Measurements from ENCODE around the gene CAMLG. TPM values are rescaled to one million over a fixed set of nuclear protein-coding genes. Genes with fewer than 3 reads are reported as not detected.

CAMLG gene
- total RNA-seq, 1 donor from 2014 or later = 40.3 TPM

GRCh38 chr5:134777366-134777765, 39.0 kb downstream of the CAMLG start:
- no peak for DNase-seq (ENCODE audit: low spot score)

- DNase-seq (ENCODE audit: low spot score) = no peak
These were observed 46.0 kb downstream of the CAMLG start for GRCh38 chr5:134784241-134784920.

DNA sequence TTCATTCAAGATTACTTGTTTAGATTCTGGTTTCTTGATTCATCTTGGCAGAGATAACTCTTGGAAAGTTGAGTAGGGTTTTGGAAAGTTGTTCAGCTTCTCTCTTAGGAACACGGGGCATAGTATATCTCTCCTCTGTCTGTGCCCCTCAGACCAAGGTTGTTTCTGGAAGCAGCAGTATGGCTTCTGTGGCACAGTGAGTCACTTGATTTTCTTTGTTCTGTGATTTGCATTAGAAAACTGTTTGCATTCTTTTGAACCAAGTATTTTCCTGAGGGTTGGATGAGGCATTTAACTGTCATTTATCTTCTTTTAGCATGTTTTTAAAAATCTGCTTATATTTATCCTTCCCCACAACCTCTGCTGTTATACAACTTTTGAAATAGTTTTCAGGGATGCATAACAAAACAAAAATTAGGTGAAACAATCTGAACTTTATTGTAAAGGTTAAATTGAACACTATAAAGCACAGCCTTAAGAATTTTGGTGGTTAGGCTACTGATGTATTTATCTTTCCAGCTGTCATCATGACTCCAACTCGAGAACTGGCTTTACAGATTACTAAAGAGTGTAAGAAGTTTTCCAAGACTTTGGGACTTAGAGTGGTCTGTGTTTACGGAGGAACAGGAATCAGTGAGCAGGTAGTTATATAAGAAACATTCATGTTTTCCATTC, 46.7 kb downstream of the CAMLG start:
- DNase-seq (ENCODE audit: low spot score) = no peak

GRCh38 chr5:134787692-134788091, 49.3 kb downstream of the CAMLG start:
- DNase-seq (ENCODE audit: low spot score) = no peak

GRCh38 chr5:134791580-134791979, 53.2 kb downstream of the CAMLG start:
- no peak for DNase-seq (ENCODE audit: low spot score)

- no peak for DNase-seq (ENCODE audit: low spot score)
These were observed 53.9 kb downstream of the CAMLG start for GRCh38 chr5:134792286-134792685.

GRCh38 chr5:134793111-134793510, 54.8 kb downstream of the CAMLG start:
- DNase-seq (ENCODE audit: low spot score) = no peak

- DNase-seq (ENCODE audit: low spot score) = no peak
These were observed 55.7 kb downstream of the CAMLG start for GRCh38 chr5:134794082-134794481.

DNA sequence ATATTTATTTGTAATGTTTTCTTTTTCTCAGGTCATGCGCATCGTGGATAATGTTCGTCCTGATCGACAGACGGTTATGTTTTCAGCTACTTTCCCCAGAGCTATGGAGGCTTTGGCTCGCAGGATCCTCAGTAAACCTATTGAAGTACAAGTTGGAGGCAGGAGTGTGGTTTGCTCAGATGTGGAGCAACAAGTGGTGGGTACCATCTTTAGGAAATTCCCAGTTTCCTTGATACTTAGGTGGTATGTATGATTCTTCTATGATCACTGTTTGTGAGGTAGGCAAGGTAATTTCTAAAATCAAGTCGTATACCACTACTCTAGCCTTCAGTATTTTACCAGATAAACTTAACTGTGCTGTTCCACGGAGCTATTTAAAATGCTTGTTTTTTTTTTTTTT, 56.5 kb downstream of the CAMLG start:
- DNase-seq (ENCODE audit: low spot score) = no peak

DNA sequence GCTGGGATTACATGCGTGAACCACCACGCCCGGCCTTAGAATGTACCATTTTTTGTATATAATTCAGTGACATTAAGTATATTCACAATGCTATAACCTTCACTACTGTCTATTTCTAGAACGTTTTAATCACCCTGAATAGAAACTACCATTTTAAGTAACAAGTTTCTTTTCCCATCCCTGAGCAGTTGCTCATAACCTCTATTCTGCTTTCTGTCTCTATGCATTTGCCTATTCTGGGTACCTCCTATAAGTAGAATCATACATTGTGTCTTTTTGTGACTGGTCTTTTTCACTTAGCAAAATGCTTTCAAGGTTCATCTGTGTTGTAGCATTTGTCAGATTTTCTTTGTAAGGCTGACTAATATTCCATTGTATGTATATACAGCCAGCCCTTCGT, 60.1 kb downstream of the CAMLG start:
- no peak for DNase-seq (ENCODE audit: low spot score)

Other genes starting within 250 kb of the CAMLG start
- 83.1 TPM for gene JADE2, start 212.9 kb upstream of the CAMLG start, total RNA-seq
- 102 TPM for gene SAR1B, start 105.7 kb upstream of the CAMLG start, total RNA-seq
- 27.7 TPM for gene SEC24A, start 89.8 kb upstream of the CAMLG start, total RNA-seq
- gene DDX46, start 20.2 kb downstream of the CAMLG start, total RNA-seq = 37.5 TPM
- 45.1 TPM for gene C5orf24, start 107.4 kb downstream of the CAMLG start, total RNA-seq
- gene TXNDC15, start 135.8 kb downstream of the CAMLG start, total RNA-seq = 88.5 TPM
- 11.4 TPM for gene PCBD2, start 166.6 kb downstream of the CAMLG start, total RNA-seq
- gene CATSPER3, start 229.4 kb downstream of the CAMLG start, total RNA-seq = 1.0 TPM

Measured in mucosa of gallbladder (tissue), 1 donor.